ENCODE data around the gene EGR4.

DNA sequence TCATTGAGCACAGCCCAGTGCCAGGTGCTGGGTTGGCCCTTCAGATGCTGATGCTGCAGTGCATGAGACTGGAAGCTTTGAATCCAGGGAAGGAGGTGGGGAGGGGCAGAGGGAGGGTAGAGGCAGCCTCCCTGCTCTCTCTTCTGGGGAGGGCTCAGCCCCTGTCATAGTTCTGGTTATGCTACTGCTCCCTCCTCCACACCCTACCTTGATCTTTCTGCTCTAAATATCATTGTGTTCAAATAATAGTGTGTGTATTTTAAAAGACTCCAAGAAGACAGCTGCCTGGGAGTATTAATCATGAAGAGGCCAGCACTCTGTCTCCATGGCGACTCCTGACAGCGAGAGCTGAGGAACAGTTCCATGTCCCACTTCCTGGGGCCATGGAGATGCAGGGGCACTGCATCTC lies 3.8 kb upstream of the EGR4 start:
- TF ChIP-seq, protein P1, sequence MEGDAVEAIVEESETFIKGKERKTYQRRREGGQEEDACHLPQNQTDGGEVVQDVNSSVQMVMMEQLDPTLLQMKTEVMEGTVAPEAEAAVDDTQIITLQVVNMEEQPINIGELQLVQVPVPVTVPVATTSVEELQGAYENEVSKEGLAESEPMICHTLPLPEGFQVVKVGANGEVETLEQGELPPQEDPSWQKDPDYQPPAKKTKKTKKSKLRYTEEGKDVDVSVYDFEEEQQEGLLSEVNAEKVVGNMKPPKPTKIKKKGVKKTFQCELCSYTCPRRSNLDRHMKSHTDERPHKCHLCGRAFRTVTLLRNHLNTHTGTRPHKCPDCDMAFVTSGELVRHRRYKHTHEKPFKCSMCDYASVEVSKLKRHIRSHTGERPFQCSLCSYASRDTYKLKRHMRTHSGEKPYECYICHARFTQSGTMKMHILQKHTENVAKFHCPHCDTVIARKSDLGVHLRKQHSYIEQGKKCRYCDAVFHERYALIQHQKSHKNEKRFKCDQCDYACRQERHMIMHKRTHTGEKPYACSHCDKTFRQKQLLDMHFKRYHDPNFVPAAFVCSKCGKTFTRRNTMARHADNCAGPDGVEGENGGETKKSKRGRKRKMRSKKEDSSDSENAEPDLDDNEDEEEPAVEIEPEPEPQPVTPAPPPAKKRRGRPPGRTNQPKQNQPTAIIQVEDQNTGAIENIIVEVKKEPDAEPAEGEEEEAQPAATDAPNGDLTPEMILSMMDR (IDR thresholded peaks at IDR 0.05), result no peak
- TF ChIP-seq EP300 (IDR thresholded peaks at IDR 0.05), result no peak
- TF ChIP-seq POLR2A (IDR thresholded peaks at IDR 0.05), result no peak
